Tibial artery (tissue), 4 donors: ENCODE measurements around the gene TSHZ1.

ENCODE experiments used
- DNase-seq, 2 donors: peaks; one replicate each; pipeline ENCODE4 v3.0.0-alpha.2; 2019
- H3K27ac ChIP-seq, 2 donors: fragments of 200-600 bp; sonication (generic) in 1 of 2; 1 replicate in 1 of 2; 2 replicates in 1 of 2; pipeline ENCODE4 v1.5.1; 2018 to 2019; ENCODE audit warnings: mild to moderate bottlenecking in 1 of 2
- H3K27me3 ChIP-seq, 2 donors: fragments of 200-600 bp; sonication (generic) in 1 of 2; one replicate each; pipeline versions ENCODE4 v1.5.1 to v1.6.0; 2016 to 2019
- H3K36me3 ChIP-seq, 3 donors: fragments of 200-600 bp; sonication (generic) in 2 of 3; one replicate each; pipeline ENCODE4 v1.5.1; 2016 to 2019; ENCODE audit warnings: mild to moderate bottlenecking in 2 of 3
- H3K4me1 ChIP-seq, 4 donors: fragments of 200-600 bp; sonication (generic) in 2 of 4; 1 replicate in 3 of 4; 2 replicates in 1 of 4; pipeline ENCODE4 v1.5.1; 2016 to 2019
- H3K4me3 ChIP-seq, 2 donors: fragments of 200-600 bp; sonication (generic) in 1 of 2; 1 replicate in 1 of 2; 2 replicates in 1 of 2; pipeline ENCODE4 v1.5.1; 2018 to 2019; ENCODE audit warnings: mild to moderate bottlenecking in 2 of 2
- H3K9me3 ChIP-seq, 3 donors: fragments of 200-600 bp; sonication (generic) in 1 of 3; one replicate each; pipeline ENCODE4 v1.5.1; 2016 to 2019
- CTCF ChIP-seq, 2 experiments: fragments of 200-600 bp in 1 of 2; fragments of 450-650 bp in 1 of 2; IDR thresholded peaks; one replicate each; pipeline ENCODE4 v1.5.1; 2017 to 2019; ENCODE audit warnings: antibody characterized with exemption in 2 of 2, mild to moderate bottlenecking in 1 of 2, moderate library complexity in 1 of 2
- intact Hi-C: fragments of 100-400 bp; cut with DNase I; formaldehyde crosslinking; loops from one replicate; pipeline ENCODE4 v1.15.0; 2023; ENCODE audit warnings: low total_unique reads

TSHZ1 gene

GRCh38 chr18:75210274-75211001, at the start of gene TSHZ1:
Gene TSHZ1 (plus strand): TSS chr18:75210797. CDS start chr18:75211877, 1,080 bp downstream.
- Histone ChIP-seq H3K4me1 (peaks cover 0 to 48% (median 34%) of the 10 kb centered on the region in 4 donors), H3K4me3 (peak within 1 kb of the TSS; percentile 83 to 96), H3K36me3 (no peaks in the 10 kb centered on the region), H3K9me3 (no peaks in the 10 kb centered on the region), H3K27me3 (no peaks in the 10 kb centered on the region), H3K27ac (peak within 1 kb of the TSS; percentile 97 to 98)
- DNase-seq: peak; percentile 66 to 72
- no peak for TF ChIP-seq CTCF (IDR thresholded peaks at IDR 0.05)
- intact Hi-C loops: no loop called here

- DNase-seq: no peak
- intact Hi-C loops: no loop called here
- Histone ChIP-seq H3K9me3 (peaks cover 0 to 9% (median 0%) of the 10 kb centered on the region in 3 donors), H3K27me3 (peaks cover 0 to 4% of the 10 kb centered on the region in 2 donors), H3K4me3 (peak overlapping the region; percentile 17 to 26), H3K27ac (no peak overlapping the region), H3K36me3 (no peaks in the 10 kb centered on the region), H3K4me1 (peaks cover 0 to 4% (median 0%) of the 10 kb centered on the region in 4 donors)
- no peak for TF ChIP-seq CTCF (IDR thresholded peaks at IDR 0.05)
Observed at GRCh38 chr18:75161256-75162028, 49.2 kb upstream of the TSHZ1 start.

- H3K27me3 ChIP-seq: peaks cover 0 to 4% of the 10 kb centered on the region in 2 donors
- peaks cover 0 to 9% (median 0%) of the 10 kb centered on the region in 3 donors for H3K9me3 ChIP-seq
- H3K4me3 ChIP-seq: no peak overlapping the region
- no peak for TF ChIP-seq CTCF (IDR thresholded peaks at IDR 0.05)
- intact Hi-C loops: no loop called here
- no peaks in the 10 kb centered on the region for H3K36me3 ChIP-seq
- no peak overlapping the region for H3K27ac ChIP-seq
- no peak for DNase-seq
- H3K4me1 ChIP-seq: peaks cover 0 to 4% (median 0%) of the 10 kb centered on the region in 4 donors
Observed at GRCh38 chr18:75162467-75162866, 48.1 kb upstream of the TSHZ1 start.

GRCh38 chr18:75162978-75163377, 47.6 kb upstream of the TSHZ1 start:
- intact Hi-C loops: no loop called here

GRCh38 chr18:75163736-75164135, 46.9 kb upstream of the TSHZ1 start:
- no peaks in the 10 kb centered on the region for H3K36me3 ChIP-seq
- no peak overlapping the region for H3K27ac ChIP-seq
- peaks cover 0 to 4% (median 0%) of the 10 kb centered on the region in 4 donors for H3K4me1 ChIP-seq
- TF ChIP-seq CTCF (IDR thresholded peaks at IDR 0.05): no peak
- intact Hi-C loops: no loop called here
- peaks cover 0 to 9% (median 0%) of the 10 kb centered on the region in 3 donors for H3K9me3 ChIP-seq
- no peak overlapping the region for H3K4me3 ChIP-seq
- H3K27me3 ChIP-seq: peaks cover 0 to 4% of the 10 kb centered on the region in 2 donors
- DNase-seq: no peak

More at GRCh38 chr18:75162978-75163377, 47.6 kb upstream of the TSHZ1 start:
- TF ChIP-seq CTCF (IDR thresholded peaks at IDR 0.05): no peak
- Histone ChIP-seq H3K4me1 (peaks cover 0 to 4% (median 0%) of the 10 kb centered on the region in 4 donors), H3K9me3 (peaks cover 0 to 9% (median 0%) of the 10 kb centered on the region in 3 donors), H3K36me3 (no peaks in the 10 kb centered on the region), H3K27me3 (peaks cover 0 to 4% of the 10 kb centered on the region in 2 donors), H3K4me3 (no peak overlapping the region), H3K27ac (no peak overlapping the region)
- DNase-seq: no peak
